Measurements from ENCODE around the gene DNAJA2. TPM values are rescaled to one million over a fixed set of nuclear protein-coding genes. Genes with fewer than 3 reads are reported as not detected.
"Not testable (repeated sequence)": the region's sequence is repeated elsewhere in the genome, so short reads cannot be mapped to it uniquely, and the experiment has no call there.

Gene DNAJA2
- total RNA-seq, 2 donors from 2014 or later, result 65.1 to 68.2 TPM

- Histone ChIP-seq H3K27ac (ENCODE audit: low read depth, low read length) (no peak overlapping the region), H3K9me3 (ENCODE audit: control insufficient read depth, low read length) (no peaks in the 10 kb centered on the region), H3K4me1 (ENCODE audit: control insufficient read depth, insufficient read depth, low read length) (no peaks in the 10 kb centered on the region), H3K4me3 (ENCODE audit: low read length) (no peak overlapping the region), H3K9ac (ENCODE audit: extremely low read depth, low read length, poor library complexity, severe bottlenecking) (no peak overlapping the region), H3K27me3 (ENCODE audit: control insufficient read depth, insufficient read depth, low read length, poor library complexity, severe bottlenecking) (no peaks in the 10 kb centered on the region), H3K36me3 (ENCODE audit: control insufficient read depth, insufficient read depth, low read length) (no peaks in the 10 kb centered on the region)
- Mint-ChIP-seq H3K36me3 (ENCODE audit: low read depth) (no peaks in the 10 kb centered on the region), H3K9me3 (peaks cover 5% of the 10 kb centered on the region), H3K27me3 (ENCODE audit: insufficient read depth) (no peaks in the 10 kb centered on the region), H3K4me1 (no peaks in the 10 kb centered on the region), H3K4me3 (no peak overlapping the region), H3K27ac (no peak overlapping the region)
- no peak for TF ChIP-seq CTCF (conservative IDR thresholded peaks at IDR 0.05)
- DNase-seq, result no peak
- WGBS, 2 experiments (ENCODE audit: insufficient coverage in 1 of 2, insufficient read length in 1 of 2), result 78 to 100% methylated on average over 2 to 4 of the region's 4 CpGs
These were observed 39.7 kb upstream of the DNAJA2 start for GRCh38 chr16:47013172-47013571.

- H3K27me3 ChIP-seq (ENCODE audit: control insufficient read depth, insufficient read depth, low read length, poor library complexity, severe bottlenecking); H3K36me3 Mint-ChIP-seq (ENCODE audit: low read depth); H3K4me1 ChIP-seq (ENCODE audit: control insufficient read depth, insufficient read depth, low read length); H3K4me3 ChIP-seq (ENCODE audit: low read length); H3K9ac ChIP-seq (ENCODE audit: extremely low read depth, low read length, poor library complexity, severe bottlenecking); H3K4me1 Mint-ChIP-seq; H3K9me3 Mint-ChIP-seq; H3K27ac Mint-ChIP-seq; H3K27ac ChIP-seq (ENCODE audit: low read depth, low read length); H3K4me3 Mint-ChIP-seq; DNase-seq; H3K9me3 ChIP-seq (ENCODE audit: control insufficient read depth, low read length); H3K36me3 ChIP-seq (ENCODE audit: control insufficient read depth, insufficient read depth, low read length); H3K27me3 Mint-ChIP-seq (ENCODE audit: insufficient read depth): not testable (repeated sequence)
- 100% methylated on average over 1 of the region's 2 CpGs; no CpG with 5 or more reads in 1 of the 2 experiments for WGBS, 2 experiments (ENCODE audit: insufficient coverage in 1 of 2, insufficient read length in 1 of 2)
These were observed 37.3 kb upstream of the DNAJA2 start for GRCh38 chr16:47010812-47011211.

- H3K27ac Mint-ChIP-seq, result no peak overlapping the region
These were observed 35.1 kb upstream of the DNAJA2 start for GRCh38 chr16:47008612-47009011.

More at GRCh38 chr16:47008612-47009011, 35.1 kb upstream of the DNAJA2 start:
- no peak for DNase-seq
- H3K9ac ChIP-seq (ENCODE audit: extremely low read depth, low read length, poor library complexity, severe bottlenecking), result no peak overlapping the region
- H3K27me3 ChIP-seq (ENCODE audit: control insufficient read depth, insufficient read depth, low read length, poor library complexity, severe bottlenecking), result no peaks in the 10 kb centered on the region
- TF ChIP-seq CTCF (conservative IDR thresholded peaks at IDR 0.05), result no peak
- Mint-ChIP-seq H3K4me3 (no peak overlapping the region), H3K9me3 (peaks cover 11% of the 10 kb centered on the region), H3K27me3 (ENCODE audit: insufficient read depth) (peaks cover 1% of the 10 kb centered on the region), H3K36me3 (ENCODE audit: low read depth) (no peaks in the 10 kb centered on the region), H3K4me1 (no peaks in the 10 kb centered on the region)
- 95 to 100% methylated on average over 1 to 2 of the region's 2 CpGs for WGBS, 2 experiments (ENCODE audit: insufficient coverage in 1 of 2, insufficient read length in 1 of 2)
- no peak overlapping the region for H3K4me3 ChIP-seq (ENCODE audit: low read length)
- no peaks in the 10 kb centered on the region for H3K36me3 ChIP-seq (ENCODE audit: control insufficient read depth, insufficient read depth, low read length)
- H3K9me3 ChIP-seq (ENCODE audit: control insufficient read depth, low read length), result no peaks in the 10 kb centered on the region
- no peak overlapping the region for H3K27ac ChIP-seq (ENCODE audit: low read depth, low read length)
- no peaks in the 10 kb centered on the region for H3K4me1 ChIP-seq (ENCODE audit: control insufficient read depth, insufficient read depth, low read length)

Data from endodermal cell (in vitro differentiated cells).